NCI-H345 (cell line): ENCODE results near the gene SPATA6.

ENCODE experiments used
- DNase-seq: peaks from one replicate; lab custom pipeline; 2025; lab: John Stamatoyannopoulos, UW

Gene SPATA6

GRCh38 chr1:48251821-48252220, 220.2 kb downstream of the SPATA6 start:
- DNase-seq: no peak

DNA sequence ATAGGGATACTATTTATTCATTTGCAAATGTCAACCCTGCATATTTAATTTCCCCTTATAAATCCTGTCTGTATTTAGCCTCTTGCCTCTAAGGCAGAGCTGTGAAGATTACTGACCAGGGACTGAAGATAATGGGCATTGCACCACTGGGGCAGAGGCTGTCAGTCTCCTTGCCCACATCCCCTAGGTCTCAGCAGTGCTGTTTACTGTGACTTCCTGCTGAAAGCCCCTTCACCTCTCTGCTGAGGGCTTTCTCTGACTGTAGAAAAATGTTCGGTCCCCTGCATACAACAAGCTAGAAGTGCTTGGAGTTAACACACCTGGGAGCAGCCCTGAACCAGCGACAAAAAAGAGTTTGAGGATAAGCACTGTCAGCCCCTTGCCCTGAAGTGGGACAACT, 220.7 kb downstream of the SPATA6 start:
- no peak for DNase-seq

- DNase-seq: peak; percentile 7
Measured at GRCh38 chr1:48250572-48250971, 221.4 kb downstream of the SPATA6 start.

DNA sequence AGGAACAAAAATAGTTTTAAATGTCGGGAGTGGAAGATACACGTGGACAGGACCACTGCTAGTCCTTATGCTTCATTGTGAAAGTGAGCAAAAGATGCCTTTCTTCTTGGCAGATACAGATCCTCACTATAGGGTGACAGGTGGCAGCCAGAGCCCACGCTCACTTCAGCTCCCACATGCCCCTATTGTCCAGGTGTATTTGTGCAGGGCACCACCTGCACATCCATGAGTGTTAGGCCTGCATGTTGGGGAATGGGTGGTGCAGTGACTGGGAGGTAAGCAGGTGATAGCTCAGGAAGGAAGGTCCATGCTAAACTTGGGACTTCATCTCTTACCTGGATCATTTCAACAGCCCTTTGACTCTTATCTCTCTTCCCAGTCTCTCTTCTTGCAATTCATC, 222.1 kb downstream of the SPATA6 start:
- no peak for DNase-seq

GRCh38 chr1:48248356-48248755, 223.6 kb downstream of the SPATA6 start:
- no peak for DNase-seq

DNA sequence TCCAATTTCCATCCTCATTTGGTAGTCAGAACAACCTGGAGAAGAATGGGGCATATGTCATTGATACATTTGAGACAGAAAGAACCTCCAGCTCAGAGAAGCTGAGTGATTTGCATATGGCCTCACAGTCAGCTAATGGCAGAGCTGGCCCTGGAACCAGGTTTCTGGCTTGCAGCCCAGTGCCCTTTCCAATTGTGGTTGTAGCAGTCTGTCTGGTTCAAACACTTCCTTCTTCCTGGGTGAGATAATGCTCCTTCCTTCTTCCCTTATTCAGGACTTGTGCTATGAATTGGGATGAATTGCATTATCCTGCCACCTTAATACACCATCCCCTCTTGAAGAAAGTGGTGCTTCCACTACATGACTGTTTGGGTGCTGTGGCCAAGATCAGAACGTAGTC, 225.3 kb downstream of the SPATA6 start:
- DNase-seq: peak; percentile 13
